HepG2 (cell line): ENCODE results near the gene WNT1. TPM values are rescaled to one million over a fixed set of nuclear protein-coding genes. Genes with fewer than 3 reads are reported as not detected.
A peak's percentile ranks its signal among the peaks of the same experiment; 100 is the strongest.

Source experiments
- AGO2 ChIP-seq: fragments of 200-400 bp; formaldehyde crosslinking; optimal IDR thresholded peaks from 2 replicates; pipeline ENCODE3; 2017; ENCODE audit warnings: mild to moderate bottlenecking, low read depth, low read length, moderate library complexity
- ARID3A ChIP-seq: IDR thresholded peaks from 2 replicates; pipeline ENCODE4 v1.6.1; 2012; ENCODE audit warnings: low read depth, low read length, improper control_type of control experiment
- BORCS8-MEF2B ChIP-seq: sonication (generic); formaldehyde crosslinking; IDR thresholded peaks from 2 replicates; pipeline ENCODE4 v1.8.0; 2022; ENCODE audit warnings: mild to moderate bottlenecking, missing genetic modification reagents
- BRF2 ChIP-seq: sonication (generic); formaldehyde crosslinking; IDR thresholded peaks from 2 replicates; pipeline ENCODE4 v1.8.1; 2022; ENCODE audit warnings: mild to moderate bottlenecking, missing genetic modification reagents
- KLF15 ChIP-seq: sonication (generic); formaldehyde crosslinking; IDR thresholded peaks from 2 replicates; pipeline ENCODE4 v1.8.1; 2023; ENCODE audit warnings: borderline replicate concordance, mild to moderate bottlenecking, inconsistent platforms, missing genetic modification reagents, mixed read lengths
- MTA3 ChIP-seq: sonication (generic); formaldehyde crosslinking; IDR thresholded peaks from 2 replicates; pipeline ENCODE4 v1.4.0; 2020; ENCODE audit warnings: missing genetic modification reagents
- NFATC3 ChIP-seq: sonication (generic); formaldehyde crosslinking; IDR thresholded peaks from 2 replicates; pipeline ENCODE4 v1.5.1; 2020; ENCODE audit warnings: mild to moderate bottlenecking, missing genetic modification reagents
- PHF8 ChIP-seq: sonication (generic); formaldehyde crosslinking; IDR thresholded peaks from 2 replicates; pipeline ENCODE4 v1.5.0; 2020; ENCODE audit warnings: missing genetic modification reagents
- ZFP36L2 ChIP-seq: sonication (generic); formaldehyde crosslinking; IDR thresholded peaks from 2 replicates; pipeline ENCODE4 v1.4.0; 2020; ENCODE audit warnings: missing genetic modification reagents
- ZKSCAN1 ChIP-seq: fragments of 150-350 bp; IDR thresholded peaks from 2 replicates; pipeline ENCODE4 v1.6.1; 2014; ENCODE audit warnings: low read length
- ZNF160 ChIP-seq: sonication (generic); formaldehyde crosslinking; IDR thresholded peaks from 2 replicates; pipeline ENCODE4 v1.8.0; 2022; ENCODE audit warnings: mild to moderate bottlenecking, inconsistent platforms, missing genetic modification reagents
- ZNF3 ChIP-seq: IDR thresholded peaks from 2 replicates; pipeline ENCODE4 v1.7.0; 2017; ENCODE audit warnings: inconsistent platforms
- ZNF766 ChIP-seq: sonication (generic); formaldehyde crosslinking; IDR thresholded peaks from 2 replicates; pipeline ENCODE4 v1.5.0; 2020; ENCODE audit warnings: missing genetic modification reagents, borderline replicate concordance
- polyA plus RNA-seq, 8 experiments: library from polyadenylated mRNA; depleted of rRNA in 3 of 8; stranded (reverse) in 7 of 8; unstranded in 1 of 8; fragments of >200 nt; fragmentation: Illumina TruSeq in 4 of 8; extraction: Trizol in 4 of 8; gene quantifications; 2 replicates each; pipeline versions ENCODE4 v1.2.1 to v1.2.3, GENCODE V29; 2011 to 2016; ENCODE audit warnings: low read depth in 4 of 8, missing spikeins in 1 of 8, mixed read lengths in 1 of 8; ENCODE audit not compliant: insufficient read depth in 1 of 8
- total RNA-seq, 5 experiments: library from RNA; depleted of rRNA; stranded (reverse); fragments of >200 nt; fragmentation: Illumina TruSeq; extraction: Trizol; gene quantifications; 2 replicates each; pipeline ENCODE4 v1.2.3, GENCODE V29; 2016; ENCODE audit warnings: low read depth in 1 of 5
- TF ChIP-seq, protein P1 (sequence below): sonication (generic); formaldehyde crosslinking; IDR thresholded peaks from 2 replicates; pipeline ENCODE4 v1.4.0; 2020; ENCODE audit warnings: missing genetic modification reagents, borderline replicate concordance
- TF ChIP-seq, protein P2 (sequence below): sonication (generic); formaldehyde crosslinking; IDR thresholded peaks from 2 replicates; pipeline ENCODE4 v1.4.0; 2020; ENCODE audit warnings: mild to moderate bottlenecking, missing genetic modification reagents
- TF ChIP-seq, protein P3 (sequence below): sonication (generic); formaldehyde crosslinking; IDR thresholded peaks from 2 replicates; pipeline ENCODE4 v1.8.0; 2022; ENCODE audit warnings: mild to moderate bottlenecking, missing genetic modification reagents
- TF ChIP-seq, protein P4 (sequence below): fragments of 450-650 bp; IDR thresholded peaks from 2 replicates; pipeline ENCODE4 v1.6.1; 2017; ENCODE audit warnings: mild to moderate bottlenecking

WNT1 gene
- total and polyA plus RNA-seq, 2 of the 13 experiments (the other 11 are each of a cell fraction or from before 2014, with no cell fraction given) = not detected

DNA sequence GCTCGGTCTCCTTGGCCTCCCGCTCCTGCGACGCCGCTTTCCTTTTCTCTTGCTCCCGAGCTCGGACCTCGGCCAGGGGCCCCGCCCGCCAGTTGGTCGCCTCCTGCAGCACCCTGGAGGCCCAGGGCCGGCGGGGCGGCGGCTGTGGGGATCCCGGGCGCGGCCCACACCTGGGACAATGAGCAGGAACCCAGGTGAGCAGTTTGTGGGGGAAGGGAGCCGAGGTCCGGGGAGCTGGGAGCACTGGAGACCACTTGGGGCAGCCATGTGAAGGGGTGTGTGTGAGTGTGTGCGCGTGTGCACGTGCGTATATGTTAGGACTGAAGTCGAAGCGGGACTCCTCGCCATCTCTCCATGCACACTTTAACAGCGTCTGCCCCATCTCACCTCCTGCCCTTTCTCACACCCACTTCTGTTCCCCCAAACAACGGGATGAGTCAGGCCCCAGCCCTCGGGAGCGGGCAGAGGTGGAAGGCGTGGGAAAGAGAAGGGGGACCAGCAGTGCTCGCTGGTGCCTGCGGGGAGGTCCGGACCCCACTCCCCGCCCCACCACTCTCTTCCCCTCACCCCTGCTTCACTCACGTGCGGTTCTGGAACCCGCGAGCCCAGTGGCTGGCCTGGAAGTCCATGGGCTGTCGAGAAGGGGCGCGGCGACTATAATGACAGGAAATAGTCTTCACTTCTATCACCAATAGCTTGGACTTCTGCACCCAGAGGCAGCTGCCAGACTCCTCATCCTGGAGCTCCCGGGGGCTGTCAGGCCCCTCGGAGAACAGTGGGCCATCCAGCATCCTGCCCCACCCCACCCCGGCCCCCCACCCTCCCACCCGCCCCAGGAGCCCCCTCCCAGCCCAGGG, 20.6 kb downstream of the WNT1 start (continued):
- TF ChIP-seq, protein P1, sequence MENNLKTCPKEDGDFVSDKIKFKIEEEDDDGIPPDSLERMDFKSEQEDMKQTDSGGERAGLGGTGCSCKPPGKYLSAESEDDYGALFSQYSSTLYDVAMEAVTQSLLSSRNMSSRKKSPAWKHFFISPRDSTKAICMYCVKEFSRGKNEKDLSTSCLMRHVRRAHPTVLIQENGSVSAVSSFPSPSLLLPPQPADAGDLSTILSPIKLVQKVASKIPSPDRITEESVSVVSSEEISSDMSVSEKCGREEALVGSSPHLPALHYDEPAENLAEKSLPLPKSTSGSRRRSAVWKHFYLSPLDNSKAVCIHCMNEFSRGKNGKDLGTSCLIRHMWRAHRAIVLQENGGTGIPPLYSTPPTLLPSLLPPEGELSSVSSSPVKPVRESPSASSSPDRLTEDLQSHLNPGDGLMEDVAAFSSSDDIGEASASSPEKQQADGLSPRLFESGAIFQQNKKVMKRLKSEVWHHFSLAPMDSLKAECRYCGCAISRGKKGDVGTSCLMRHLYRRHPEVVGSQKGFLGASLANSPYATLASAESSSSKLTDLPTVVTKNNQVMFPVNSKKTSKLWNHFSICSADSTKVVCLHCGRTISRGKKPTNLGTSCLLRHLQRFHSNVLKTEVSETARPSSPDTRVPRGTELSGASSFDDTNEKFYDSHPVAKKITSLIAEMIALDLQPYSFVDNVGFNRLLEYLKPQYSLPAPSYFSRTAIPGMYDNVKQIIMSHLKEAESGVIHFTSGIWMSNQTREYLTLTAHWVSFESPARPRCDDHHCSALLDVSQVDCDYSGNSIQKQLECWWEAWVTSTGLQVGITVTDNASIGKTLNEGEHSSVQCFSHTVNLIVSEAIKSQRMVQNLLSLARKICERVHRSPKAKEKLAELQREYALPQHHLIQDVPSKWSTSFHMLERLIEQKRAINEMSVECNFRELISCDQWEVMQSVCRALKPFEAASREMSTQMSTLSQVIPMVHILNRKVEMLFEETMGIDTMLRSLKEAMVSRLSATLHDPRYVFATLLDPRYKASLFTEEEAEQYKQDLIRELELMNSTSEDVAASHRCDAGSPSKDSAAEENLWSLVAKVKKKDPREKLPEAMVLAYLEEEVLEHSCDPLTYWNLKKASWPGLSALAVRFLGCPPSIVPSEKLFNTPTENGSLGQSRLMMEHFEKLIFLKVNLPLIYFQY (CRISPR knock-in tag) = peak; percentile 67
- TF ChIP-seq MTA3 (no peak), KLF15 (peak; percentile 95; the same call in 1 of the 2 replicates), ARID3A (no peak), ZNF766 (CRISPR knock-in tag) (peak; percentile 77), ZNF160 (0 out of 2 replicates have a peak, but pooled peaks have one; percentile 20), NFATC3 (0 out of 2 replicates have a peak, but pooled peaks have one; percentile 47), PHF8 (CRISPR knock-in tag) (peak; percentile 63), BRF2 (no peak; the same call in 1 of the 2 replicates), BORCS8-MEF2B (CRISPR knock-in tag) (peak; percentile 57; the same call in 1 of the 2 replicates), AGO2 (no peak), ZNF3 (CRISPR knock-in tag) (peak; percentile 19; the same call in 1 of the 2 replicates), ZFP36L2 (CRISPR knock-in tag) (no peak), ZKSCAN1 (no peak)
- TF ChIP-seq, protein P2, sequence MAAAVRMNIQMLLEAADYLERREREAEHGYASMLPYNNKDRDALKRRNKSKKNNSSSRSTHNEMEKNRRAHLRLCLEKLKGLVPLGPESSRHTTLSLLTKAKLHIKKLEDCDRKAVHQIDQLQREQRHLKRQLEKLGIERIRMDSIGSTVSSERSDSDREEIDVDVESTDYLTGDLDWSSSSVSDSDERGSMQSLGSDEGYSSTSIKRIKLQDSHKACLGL = peak; percentile 83
- TF ChIP-seq, protein P3, sequence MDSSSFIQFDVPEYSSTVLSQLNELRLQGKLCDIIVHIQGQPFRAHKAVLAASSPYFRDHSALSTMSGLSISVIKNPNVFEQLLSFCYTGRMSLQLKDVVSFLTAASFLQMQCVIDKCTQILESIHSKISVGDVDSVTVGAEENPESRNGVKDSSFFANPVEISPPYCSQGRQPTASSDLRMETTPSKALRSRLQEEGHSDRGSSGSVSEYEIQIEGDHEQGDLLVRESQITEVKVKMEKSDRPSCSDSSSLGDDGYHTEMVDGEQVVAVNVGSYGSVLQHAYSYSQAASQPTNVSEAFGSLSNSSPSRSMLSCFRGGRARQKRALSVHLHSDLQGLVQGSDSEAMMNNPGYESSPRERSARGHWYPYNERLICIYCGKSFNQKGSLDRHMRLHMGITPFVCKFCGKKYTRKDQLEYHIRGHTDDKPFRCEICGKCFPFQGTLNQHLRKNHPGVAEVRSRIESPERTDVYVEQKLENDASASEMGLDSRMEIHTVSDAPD (CRISPR knock-in tag) = no peak
- TF ChIP-seq, protein P4, sequence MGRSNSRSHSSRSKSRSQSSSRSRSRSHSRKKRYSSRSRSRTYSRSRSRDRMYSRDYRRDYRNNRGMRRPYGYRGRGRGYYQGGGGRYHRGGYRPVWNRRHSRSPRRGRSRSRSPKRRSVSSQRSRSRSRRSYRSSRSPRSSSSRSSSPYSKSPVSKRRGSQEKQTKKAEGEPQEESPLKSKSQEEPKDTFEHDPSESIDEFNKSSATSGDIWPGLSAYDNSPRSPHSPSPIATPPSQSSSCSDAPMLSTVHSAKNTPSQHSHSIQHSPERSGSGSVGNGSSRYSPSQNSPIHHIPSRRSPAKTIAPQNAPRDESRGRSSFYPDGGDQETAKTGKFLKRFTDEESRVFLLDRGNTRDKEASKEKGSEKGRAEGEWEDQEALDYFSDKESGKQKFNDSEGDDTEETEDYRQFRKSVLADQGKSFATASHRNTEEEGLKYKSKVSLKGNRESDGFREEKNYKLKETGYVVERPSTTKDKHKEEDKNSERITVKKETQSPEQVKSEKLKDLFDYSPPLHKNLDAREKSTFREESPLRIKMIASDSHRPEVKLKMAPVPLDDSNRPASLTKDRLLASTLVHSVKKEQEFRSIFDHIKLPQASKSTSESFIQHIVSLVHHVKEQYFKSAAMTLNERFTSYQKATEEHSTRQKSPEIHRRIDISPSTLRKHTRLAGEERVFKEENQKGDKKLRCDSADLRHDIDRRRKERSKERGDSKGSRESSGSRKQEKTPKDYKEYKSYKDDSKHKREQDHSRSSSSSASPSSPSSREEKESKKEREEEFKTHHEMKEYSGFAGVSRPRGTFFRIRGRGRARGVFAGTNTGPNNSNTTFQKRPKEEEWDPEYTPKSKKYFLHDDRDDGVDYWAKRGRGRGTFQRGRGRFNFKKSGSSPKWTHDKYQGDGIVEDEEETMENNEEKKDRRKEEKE = no peak
